ENCODE measurements around the gene ABCA4.

Gene ABCA4

DNA sequence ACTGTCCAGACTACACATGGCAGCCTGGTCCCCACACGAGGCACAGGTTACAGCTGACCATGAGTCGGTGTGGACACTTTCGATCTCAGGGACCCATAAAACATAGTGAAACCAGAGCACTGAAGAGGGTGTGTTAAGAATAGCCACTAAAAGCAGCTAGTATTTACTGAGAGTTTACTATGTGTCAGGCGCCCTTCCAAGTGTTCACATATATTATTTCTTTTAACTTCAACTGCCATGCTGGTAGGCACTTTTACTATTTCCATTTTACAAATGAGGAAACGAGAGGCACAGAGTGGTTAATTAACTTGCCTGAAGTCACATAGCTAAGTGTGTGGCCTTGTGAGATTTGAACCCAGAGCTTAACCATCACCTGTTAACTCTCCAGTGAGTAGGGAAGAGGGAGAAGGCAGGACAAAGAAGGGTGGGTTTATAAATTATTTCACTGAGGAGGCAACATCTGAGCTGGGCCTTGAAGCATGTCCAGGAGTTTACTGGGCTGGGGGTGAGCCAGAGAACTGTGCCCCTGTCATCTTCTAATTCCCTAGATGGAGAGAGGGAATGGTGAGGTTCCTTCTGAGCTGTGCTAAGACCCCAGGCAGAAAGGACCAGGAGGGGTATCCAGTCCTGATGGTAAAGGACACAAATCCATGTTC is 20.7 kb downstream of the ABCA4 start:
- peaks cover 5% of the 10 kb centered on the region for H3K27me3 Mint-ChIP-seq (ENCODE audit: low read depth, poor library complexity)
- no peaks in the 10 kb centered on the region for H3K36me3 Mint-ChIP-seq (ENCODE audit: low read depth)
- no peak overlapping the region for H3K4me3 Mint-ChIP-seq
- no peaks in the 10 kb centered on the region for H3K9me3 Mint-ChIP-seq
- H3K27ac Mint-ChIP-seq: no peak overlapping the region
- H3K4me1 Mint-ChIP-seq: peaks cover 79% of the 10 kb centered on the region
- DNase-seq: no peak
- TF ChIP-seq, protein P1, sequence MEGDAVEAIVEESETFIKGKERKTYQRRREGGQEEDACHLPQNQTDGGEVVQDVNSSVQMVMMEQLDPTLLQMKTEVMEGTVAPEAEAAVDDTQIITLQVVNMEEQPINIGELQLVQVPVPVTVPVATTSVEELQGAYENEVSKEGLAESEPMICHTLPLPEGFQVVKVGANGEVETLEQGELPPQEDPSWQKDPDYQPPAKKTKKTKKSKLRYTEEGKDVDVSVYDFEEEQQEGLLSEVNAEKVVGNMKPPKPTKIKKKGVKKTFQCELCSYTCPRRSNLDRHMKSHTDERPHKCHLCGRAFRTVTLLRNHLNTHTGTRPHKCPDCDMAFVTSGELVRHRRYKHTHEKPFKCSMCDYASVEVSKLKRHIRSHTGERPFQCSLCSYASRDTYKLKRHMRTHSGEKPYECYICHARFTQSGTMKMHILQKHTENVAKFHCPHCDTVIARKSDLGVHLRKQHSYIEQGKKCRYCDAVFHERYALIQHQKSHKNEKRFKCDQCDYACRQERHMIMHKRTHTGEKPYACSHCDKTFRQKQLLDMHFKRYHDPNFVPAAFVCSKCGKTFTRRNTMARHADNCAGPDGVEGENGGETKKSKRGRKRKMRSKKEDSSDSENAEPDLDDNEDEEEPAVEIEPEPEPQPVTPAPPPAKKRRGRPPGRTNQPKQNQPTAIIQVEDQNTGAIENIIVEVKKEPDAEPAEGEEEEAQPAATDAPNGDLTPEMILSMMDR (IDR thresholded peaks at IDR 0.05): no peak

DNA sequence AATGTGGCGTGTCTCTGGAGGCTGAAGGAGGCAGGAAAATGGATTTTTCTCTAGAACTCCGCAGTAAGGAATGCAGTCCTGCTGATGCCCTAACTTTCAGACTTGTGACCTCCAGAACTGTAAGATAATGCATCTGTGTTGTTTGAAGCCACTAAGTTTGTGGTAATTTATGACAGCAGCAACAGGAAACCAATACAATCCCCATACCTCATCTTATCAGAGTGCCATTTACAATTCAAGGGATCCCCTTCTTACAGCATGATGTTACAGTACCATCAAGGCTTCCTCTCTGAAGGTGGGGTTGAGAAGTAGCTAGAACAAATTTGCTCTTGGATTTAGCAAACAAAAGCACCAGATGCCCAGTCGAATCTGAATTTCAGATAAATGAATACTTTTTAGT is 21.6 kb downstream of the ABCA4 start:
- Mint-ChIP-seq H3K27ac (no peak overlapping the region), H3K9me3 (no peaks in the 10 kb centered on the region), H3K27me3 (ENCODE audit: low read depth, poor library complexity) (peaks cover 5% of the 10 kb centered on the region), H3K36me3 (ENCODE audit: low read depth) (no peaks in the 10 kb centered on the region), H3K4me3 (no peak overlapping the region), H3K4me1 (peaks cover 79% of the 10 kb centered on the region)
- DNase-seq: no peak
- TF ChIP-seq, protein P1 (IDR thresholded peaks at IDR 0.05): no peak

GRCh38 chr1:94098585-94099111 is 22.3 kb downstream of the ABCA4 start:
- H3K4me1 Mint-ChIP-seq: peaks cover 84% of the 10 kb centered on the region
- no peaks in the 10 kb centered on the region for H3K36me3 Mint-ChIP-seq (ENCODE audit: low read depth)
- H3K4me3 Mint-ChIP-seq: no peak overlapping the region
- DNase-seq: no peak
- no peaks in the 10 kb centered on the region for H3K9me3 Mint-ChIP-seq
- H3K27ac Mint-ChIP-seq: no peak overlapping the region
- H3K27me3 Mint-ChIP-seq (ENCODE audit: low read depth, poor library complexity): peaks cover 5% of the 10 kb centered on the region
- TF ChIP-seq, protein P1 (IDR thresholded peaks at IDR 0.05): no peak

DNA sequence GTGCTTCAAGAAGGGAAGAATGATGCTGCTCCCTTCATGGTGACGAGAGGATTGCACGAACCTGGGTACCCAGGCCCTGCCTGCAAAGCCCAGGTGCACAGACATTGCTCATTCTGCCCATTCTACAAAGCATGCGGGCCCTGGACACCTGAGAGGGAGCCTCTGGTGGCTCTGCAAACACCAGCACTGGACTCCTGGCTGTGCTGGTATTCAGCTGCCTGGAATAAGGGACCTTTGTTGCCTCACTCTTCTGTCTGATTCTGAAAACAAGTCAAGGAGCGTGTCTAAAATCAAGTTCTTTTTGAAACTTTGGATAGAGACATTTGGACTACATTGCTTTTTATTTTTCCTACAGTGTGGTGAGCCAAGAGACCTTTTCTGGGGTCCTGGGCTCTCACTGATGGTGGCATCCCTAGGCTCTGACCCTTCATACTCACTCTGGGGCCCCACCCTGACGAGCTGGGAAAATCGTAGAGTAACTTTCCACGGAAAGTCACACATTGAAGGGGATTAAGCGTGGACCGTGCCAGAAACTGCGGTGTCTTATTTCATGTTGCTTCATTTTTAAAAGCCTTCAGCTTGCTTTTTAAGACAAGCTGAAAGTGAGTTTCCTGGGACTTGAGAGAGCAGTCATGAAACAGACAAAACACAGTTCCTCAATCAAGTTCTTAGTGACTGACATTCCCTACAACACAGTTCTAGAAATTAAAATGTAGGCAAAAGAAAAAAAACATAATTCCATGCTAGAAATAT is 24.0 kb downstream of the ABCA4 start:
- Mint-ChIP-seq H3K4me1 (peaks cover 86% of the 10 kb centered on the region), H3K27me3 (ENCODE audit: low read depth, poor library complexity) (peaks cover 8% of the 10 kb centered on the region), H3K9me3 (no peaks in the 10 kb centered on the region), H3K27ac (peak overlapping the region; percentile 33), H3K36me3 (ENCODE audit: low read depth) (no peaks in the 10 kb centered on the region), H3K4me3 (no peak overlapping the region)
- TF ChIP-seq, protein P1 (IDR thresholded peaks at IDR 0.05): no peak
- no peak for DNase-seq

DNA sequence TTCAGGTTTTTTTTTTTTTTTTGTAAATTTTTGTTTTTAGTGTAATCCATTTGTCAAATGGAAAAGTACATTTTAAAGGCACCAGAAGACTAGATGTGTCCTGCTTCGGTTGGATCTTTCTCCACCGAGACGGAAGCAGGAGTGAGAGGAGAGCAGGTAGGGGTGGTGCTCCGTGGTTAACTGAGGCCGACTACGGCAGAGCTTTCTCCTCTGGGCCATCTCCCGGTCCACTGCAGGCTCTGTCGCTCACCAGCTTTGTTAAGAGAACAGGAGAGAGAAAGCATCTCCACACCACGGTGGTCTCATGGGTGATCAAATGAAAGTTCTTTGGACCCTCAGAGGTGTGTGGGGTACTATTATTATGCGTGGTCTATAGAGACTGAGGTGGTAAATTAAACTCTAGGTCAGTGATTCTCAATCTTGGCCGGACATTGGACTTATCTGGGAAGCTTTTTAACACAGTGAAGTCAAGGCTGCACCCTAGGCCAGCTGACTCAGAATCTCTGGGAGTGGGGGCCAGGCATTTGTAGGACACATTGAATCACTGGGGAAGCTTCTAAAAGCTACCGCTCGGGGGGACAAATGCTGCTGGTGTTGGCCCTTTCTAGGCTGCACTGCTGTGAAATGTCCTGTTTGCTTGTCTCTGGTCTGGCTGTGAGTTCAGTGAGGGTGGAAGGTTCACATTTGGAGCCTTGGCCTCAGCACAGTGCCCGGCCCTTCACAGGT is 25.0 kb downstream of the ABCA4 start:
- H3K27ac Mint-ChIP-seq: no peak overlapping the region
- no peaks in the 10 kb centered on the region for H3K9me3 Mint-ChIP-seq
- peaks cover 3% of the 10 kb centered on the region for H3K27me3 Mint-ChIP-seq (ENCODE audit: low read depth, poor library complexity)
- TF ChIP-seq, protein P1 (IDR thresholded peaks at IDR 0.05): no peak
- H3K4me1 Mint-ChIP-seq: peaks cover 86% of the 10 kb centered on the region
- no peak overlapping the region for H3K4me3 Mint-ChIP-seq
- DNase-seq: no peak
- no peaks in the 10 kb centered on the region for H3K36me3 Mint-ChIP-seq (ENCODE audit: low read depth)

Measured in nephron progenitor cell (in vitro differentiated cells).